Dermis microvascular lymphatic vessel endothelial cell (primary cell): ENCODE data around the gene DHX57. TPM values are rescaled to one million over a fixed set of nuclear protein-coding genes. Genes with fewer than 3 reads are reported as not detected.

Source experiments
- DNase-seq, 2 donors: peaks; one replicate each; pipeline versions ENCODE4 v3.0.0 to v3.0.0-alpha.2; 2010; ENCODE audit warnings: low read depth in 2 of 2
- total RNA-seq: library from RNA; depleted of rRNA; stranded (reverse); fragments of >200 nt; gene quantifications from 2 replicates; pipeline ENCODE4 v1.2.1, GENCODE V29; 2014

The DHX57 gene
- total RNA-seq, 1 donor from 2014 or later: 13.5 TPM

DNA sequence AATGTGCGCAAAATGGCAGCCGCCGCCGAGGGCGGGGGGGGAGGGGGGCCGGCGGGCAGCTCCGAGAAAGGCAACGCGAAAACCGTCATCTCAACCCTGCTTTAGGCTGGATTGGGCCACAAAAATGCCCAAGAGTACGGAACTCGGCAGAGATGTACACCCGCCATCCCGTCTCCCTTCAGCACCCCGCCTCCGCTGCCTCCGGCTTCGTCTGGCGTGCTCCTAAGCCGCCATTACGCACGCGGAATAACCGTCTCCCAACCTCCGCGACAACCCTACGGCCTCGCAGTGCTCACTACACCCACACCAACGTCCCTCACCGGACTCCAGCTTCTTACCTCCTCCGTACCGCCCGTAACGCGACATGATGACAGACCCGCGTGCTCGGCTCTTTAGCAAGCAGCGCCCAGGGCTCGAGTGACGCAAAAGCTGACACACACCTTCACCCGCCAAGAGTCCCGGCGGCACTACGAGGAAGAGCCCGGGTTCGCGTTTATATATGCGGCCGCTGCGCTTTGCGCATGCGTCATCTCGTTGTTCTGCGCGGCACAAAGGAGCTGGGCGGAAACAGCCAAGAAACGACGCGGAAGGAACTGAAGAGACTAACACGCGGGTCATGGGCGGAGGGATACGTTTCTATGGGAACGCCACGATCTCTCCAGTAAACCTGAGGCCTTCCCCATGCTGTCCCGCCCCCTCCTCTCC is 124.7 kb downstream of the DHX57 start, which contains the start of gene SRSF7:
SRSF7 (minus strand) TSS at position 471 of the 705 bp plus-strand sequence; CDS start at position 366, 105 bp downstream.
- peak; percentile 96 to 98 for DNase-seq

DNA sequence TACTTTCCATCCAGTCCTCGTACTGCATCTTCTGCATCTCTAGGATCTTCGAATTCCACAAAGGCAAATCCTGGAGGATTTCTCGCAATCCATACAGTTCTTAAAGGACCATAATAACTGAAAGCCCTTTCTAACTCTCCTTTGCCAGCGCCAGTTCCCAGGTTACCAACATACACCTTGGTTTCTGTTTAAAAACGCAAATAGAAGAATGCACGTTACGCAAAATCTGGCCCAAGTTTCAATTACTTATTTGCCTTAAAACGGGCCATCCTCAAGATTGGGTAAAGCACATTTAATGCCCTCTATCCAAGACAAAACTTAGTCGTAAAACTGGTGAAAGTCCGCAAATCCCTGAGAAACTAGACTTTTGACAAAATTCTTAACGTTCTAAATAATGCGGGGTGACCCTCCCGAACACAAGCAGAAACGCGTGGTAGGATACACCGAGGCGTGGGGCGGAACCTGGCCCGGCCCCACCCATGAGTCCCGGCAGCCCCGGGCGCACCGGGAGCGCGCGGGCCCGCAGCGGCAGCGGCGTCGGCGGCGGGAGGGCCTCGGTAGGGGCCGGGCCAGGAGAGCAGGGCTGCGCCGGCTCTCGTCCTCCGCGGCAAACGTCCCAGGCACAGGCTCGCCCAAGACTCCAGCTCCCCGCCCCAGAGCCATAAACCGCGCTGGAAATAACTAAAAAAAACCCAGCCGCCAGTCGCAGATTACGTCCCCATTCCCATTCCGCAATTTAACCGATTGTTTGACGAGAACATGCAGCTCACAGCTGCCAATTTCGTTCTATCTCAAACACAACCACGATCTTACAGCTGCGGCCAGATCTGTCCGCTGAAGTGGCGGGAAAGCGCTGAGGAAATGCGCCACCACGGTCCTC is 125.5 kb downstream of the DHX57 start:
- peak in 1 of 2 donors; percentile 47 for DNase-seq

DNA sequence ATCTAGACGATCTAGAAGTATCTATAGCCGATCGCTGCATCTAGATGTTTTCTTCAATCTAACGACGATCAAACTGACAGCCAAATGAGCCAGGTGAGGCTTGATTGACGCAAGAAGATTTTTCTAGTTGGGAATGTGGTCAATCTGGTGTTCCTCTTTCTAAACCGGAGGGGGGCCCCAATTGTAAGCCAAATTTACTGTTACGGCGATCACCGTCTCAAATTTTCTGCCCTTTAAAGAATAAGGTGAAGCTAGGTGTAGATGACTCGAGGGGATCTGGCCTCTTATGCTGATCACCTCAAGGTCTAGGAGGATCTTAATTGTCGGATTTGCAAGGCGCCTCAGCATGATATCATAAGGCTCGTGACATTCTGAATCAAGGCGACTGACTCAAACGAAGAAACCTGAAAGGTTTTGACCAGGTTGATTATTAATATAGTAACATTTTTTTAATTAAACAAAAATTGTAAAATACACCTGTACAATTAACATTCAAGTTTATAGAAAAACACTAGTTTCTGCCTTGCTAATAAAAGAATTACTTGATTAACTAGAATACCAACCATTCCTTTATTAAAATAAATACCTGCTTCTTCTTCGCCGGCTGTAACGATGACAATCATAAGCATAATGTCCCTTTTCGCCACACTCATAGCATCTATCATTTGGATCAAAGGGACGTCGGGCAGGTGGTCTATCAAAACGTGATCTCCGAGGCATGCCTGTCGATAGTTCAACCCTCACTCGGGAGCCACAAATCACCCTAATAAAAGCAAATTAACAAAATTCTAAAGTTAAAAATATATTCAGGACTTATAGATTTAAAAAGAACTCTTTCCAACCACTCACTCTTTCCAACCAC is 126.6 kb downstream of the DHX57 start:
- DNase-seq: no peak

DNA sequence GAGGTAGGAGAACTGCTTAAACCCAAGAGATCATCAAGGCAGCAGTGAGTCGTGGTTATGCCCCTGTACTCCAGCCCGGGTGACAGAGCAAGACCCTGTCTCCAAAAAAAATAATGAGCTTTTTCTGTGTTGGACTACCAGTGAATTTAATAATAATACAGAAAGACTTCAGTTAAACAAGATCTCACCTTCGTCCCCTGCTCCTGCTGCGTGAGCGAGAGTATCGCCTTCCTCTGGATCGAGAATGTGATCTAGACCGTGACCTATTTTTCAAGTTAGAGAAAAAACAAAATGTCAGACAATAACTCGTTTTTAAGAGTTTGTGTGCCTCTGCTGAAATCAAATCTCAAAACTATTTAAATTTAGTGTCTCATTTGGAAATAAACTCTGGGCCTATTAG is 127.3 kb downstream of the DHX57 start:
- no peak for DNase-seq

DNA sequence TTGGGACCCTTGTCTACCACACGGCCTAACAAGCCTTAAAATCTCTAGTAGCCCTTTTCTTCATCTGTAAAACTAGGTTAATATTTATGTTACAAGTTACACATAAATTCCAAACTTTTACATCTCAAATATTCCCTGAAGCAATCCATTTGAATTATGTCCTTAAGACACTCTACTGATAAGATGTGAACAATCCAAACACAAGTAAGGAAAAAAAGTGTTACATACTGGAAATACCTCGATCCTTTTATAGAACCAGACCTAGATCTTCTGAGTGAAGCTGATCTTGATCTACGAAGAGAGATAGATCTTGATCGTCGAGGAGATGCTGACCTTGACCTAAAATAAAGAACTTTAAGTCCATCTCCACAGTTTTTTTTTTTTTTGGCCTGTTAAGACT is 127.9 kb downstream of the DHX57 start:
- DNase-seq: no peak

Other genes with a start within 250 kb of the DHX57 start
- gene GALM, start 209.8 kb downstream of the DHX57 start, total RNA-seq: 4.1 and 8.0 TPM in 2 replicates
- gene SRSF7, start 124.6 kb downstream of the DHX57 start, total RNA-seq: 105 and 107 TPM in 2 replicates
- gene GEMIN6, start 97.7 kb downstream of the DHX57 start, total RNA-seq: 6.1 and 8.3 TPM in 2 replicates
- 7.6 and 9.6 TPM in 2 replicates for gene MORN2, start within 50 bp of the DHX57 start, total RNA-seq
- gene ARHGEF33, start 13.9 kb upstream of the DHX57 start, total RNA-seq: under 0.01 TPM in 2 replicates
- gene SOS1, start 245.1 kb upstream of the DHX57 start, total RNA-seq: 5.8 and 7.3 TPM in 2 replicates